ENCODE data around the gene MYO16.
"Not testable (repeated sequence)": the region's sequence is repeated elsewhere in the genome, so short reads cannot be mapped to it uniquely, and the experiment has no call there.

Gene MYO16

DNA sequence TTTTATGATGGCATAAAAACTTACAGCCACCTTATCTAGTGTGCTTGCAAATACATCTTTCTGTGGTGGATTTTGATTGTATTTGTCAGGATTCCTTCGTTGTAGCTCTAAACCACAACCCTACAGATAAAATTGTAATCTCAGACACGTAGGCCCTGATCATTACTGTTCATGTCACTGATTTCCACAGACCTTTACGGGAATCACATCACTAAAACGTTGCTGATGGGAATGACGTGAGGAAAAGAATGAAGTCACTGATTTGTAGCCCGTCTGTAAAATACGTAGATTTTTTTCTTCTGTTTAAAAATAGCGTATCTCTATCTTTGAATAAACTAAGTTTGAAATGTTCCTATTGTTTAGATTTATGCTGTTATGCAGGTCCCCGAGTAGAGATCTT, 399.2 kb downstream of the MYO16 start:
- Mint-ChIP-seq H3K36me3 (ENCODE audit: low read depth) (no peaks in the 10 kb centered on the region), H3K4me3 (no peak overlapping the region), H3K4me1 (ENCODE audit: low read depth) (no peaks in the 10 kb centered on the region), H3K27me3 (no peaks in the 10 kb centered on the region), H3K9me3 (no peaks in the 10 kb centered on the region), H3K27ac (no peak overlapping the region)

DNA sequence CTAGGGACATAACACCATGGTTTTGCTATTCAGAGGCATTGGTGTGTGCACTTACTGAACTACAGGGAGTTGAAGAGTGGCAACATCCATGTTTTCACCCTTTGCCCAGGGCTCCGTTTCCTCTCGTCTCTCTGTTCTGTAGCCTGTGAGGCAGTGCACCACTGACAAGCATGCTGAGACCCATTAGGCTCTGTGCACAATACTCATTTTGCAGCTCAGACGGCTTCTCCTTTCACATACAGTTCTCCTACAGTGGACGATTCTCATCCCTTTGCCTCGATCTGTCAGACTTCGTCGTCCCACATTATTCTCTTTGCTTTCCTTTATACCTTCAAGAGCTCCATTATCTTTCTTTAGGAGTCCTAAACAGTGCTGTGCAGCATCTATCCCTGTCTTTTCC, 403.7 kb downstream of the MYO16 start:
- H3K27me3 Mint-ChIP-seq, result no peaks in the 10 kb centered on the region
- no peaks in the 10 kb centered on the region for H3K9me3 Mint-ChIP-seq
- no peak overlapping the region for H3K4me3 Mint-ChIP-seq
- no peaks in the 10 kb centered on the region for H3K36me3 Mint-ChIP-seq (ENCODE audit: low read depth)
- H3K4me1 Mint-ChIP-seq (ENCODE audit: low read depth), result no peaks in the 10 kb centered on the region
- no peak overlapping the region for H3K27ac Mint-ChIP-seq

DNA sequence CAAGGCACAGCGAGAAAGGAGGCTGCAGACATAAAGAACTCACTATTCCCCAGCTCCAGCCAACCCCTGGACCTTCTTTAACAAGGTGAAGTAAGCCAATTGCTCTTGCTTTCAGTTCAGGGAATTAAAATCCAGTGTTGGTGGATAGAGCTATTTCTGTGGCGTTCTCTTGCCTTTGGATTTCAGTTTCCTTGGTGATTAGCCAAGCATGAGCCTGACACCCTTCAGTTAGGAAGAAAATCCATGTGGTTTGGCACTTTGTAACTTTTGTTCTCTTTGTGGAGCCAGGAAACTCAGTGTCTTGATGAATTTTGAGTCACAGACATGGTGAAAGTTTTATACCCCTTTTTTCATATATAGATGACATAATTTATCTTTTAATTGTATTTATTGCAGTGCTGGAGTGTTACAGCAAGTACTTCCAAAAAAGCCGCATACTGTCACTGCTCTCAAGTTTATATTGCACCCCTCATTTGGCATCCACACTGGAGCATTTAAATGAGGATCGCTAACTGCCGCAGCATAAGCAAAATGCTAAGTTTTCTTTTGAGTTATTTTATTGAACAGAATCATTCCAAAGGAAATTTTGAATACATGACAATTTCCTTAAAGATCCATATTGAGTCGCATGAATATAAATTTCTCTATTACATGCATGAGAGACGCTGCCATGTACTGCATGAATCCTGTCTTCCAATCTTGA, 406.8 kb downstream of the MYO16 start:
- no peaks in the 10 kb centered on the region for H3K4me1 Mint-ChIP-seq (ENCODE audit: low read depth)
- H3K27ac Mint-ChIP-seq, result no peak overlapping the region
- H3K36me3 Mint-ChIP-seq (ENCODE audit: low read depth), result no peaks in the 10 kb centered on the region
- H3K4me3 Mint-ChIP-seq, result no peak overlapping the region
- H3K9me3 Mint-ChIP-seq, result no peaks in the 10 kb centered on the region
- no peaks in the 10 kb centered on the region for H3K27me3 Mint-ChIP-seq

DNA sequence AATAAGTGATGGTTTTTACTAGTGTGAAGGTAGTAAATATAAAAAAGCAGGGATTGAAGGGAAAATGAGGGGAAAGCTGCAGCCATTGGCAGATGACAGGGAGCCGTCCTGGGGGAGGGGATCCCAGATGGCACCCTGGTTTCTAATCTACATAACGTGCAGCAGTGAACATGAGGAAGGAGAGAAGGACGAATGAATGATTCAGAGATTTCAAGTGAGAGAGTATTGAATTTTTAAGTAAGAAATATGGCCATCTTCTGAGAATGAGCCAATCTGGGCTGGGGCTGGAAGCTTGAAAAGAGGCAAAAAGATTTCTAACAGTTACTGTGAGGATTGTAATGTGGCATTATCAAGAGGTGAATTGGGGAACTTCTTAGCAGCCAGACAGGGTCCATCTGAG, 414.2 kb downstream of the MYO16 start:
- no peak overlapping the region for H3K27ac Mint-ChIP-seq
- H3K9me3 Mint-ChIP-seq, result no peaks in the 10 kb centered on the region
- H3K4me3 Mint-ChIP-seq, result no peak overlapping the region
- H3K27me3 Mint-ChIP-seq, result no peaks in the 10 kb centered on the region
- H3K4me1 Mint-ChIP-seq (ENCODE audit: low read depth), result no peaks in the 10 kb centered on the region
- H3K36me3 Mint-ChIP-seq (ENCODE audit: low read depth), result no peaks in the 10 kb centered on the region

DNA sequence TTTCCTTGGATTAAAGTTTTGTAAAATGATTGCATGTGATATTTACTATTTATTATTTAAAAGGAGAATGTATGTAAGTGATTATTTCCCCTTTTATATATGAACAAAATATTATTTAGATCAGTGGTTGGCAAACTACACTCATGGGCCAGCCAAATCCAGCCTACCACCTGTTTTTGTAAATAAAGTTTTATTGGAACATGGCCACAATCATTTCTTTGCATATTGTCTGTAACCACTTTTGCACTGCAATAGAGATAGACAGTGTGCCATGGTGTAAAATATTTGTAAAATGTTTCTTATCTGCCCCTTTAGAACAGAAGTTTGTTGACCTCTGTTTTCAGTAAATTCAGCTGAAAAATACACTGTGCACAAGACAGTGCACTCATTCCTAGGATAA, 426.4 kb downstream of the MYO16 start:
- Mint-ChIP-seq H3K27ac (no peak overlapping the region), H3K4me1 (ENCODE audit: low read depth) (no peaks in the 10 kb centered on the region), H3K9me3 (no peaks in the 10 kb centered on the region), H3K36me3 (ENCODE audit: low read depth) (no peaks in the 10 kb centered on the region), H3K27me3 (peaks cover 13% of the 10 kb centered on the region), H3K4me3 (no peak overlapping the region)

DNA sequence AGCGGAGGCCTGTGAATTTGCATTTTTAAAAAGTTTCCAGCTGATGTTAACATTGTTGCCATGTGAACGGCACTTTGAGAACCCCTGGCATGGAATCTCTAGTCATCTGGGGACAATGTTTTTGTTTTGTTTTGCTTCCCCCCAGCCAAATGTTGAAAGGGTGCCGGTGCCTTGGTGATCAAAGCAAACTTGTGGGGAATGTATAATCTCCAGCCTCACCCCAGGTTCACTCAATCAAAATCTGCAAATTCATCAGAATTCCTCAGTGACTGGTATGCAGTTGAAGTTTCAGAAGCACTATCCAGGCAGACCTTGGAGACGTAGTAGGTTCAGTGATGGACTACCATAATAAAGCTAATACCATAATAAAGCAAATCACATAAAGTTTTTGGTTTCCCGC, 428.7 kb downstream of the MYO16 start:
- H3K36me3 Mint-ChIP-seq (ENCODE audit: low read depth), result no peaks in the 10 kb centered on the region
- H3K27me3 Mint-ChIP-seq, result peaks cover 4% of the 10 kb centered on the region
- H3K27ac Mint-ChIP-seq, result no peak overlapping the region

DNA sequence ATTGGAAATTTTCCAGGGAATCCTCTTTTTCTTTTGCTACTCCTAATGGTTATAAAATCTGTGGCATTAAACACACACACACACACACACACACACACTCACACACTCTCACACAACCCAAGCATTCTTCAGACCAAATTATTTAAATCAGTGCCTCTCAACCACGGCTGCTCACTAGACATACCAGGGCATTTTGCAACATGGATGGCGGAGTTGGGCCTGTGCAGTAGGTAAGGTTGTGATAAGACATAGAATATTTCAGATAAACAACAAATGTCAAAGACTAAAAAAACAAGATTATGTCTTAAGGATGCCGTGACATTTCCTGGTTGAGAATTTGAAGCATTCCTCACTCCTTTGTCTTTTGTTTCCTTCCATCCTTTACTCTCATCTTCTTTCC, 443.1 kb downstream of the MYO16 start:
- Mint-ChIP-seq H3K4me1 (ENCODE audit: low read depth) (no peaks in the 10 kb centered on the region), H3K27ac (no peak overlapping the region), H3K36me3 (ENCODE audit: low read depth) (no peaks in the 10 kb centered on the region), H3K27me3 (peaks cover 4% of the 10 kb centered on the region), H3K9me3 (peaks cover 6% of the 10 kb centered on the region), H3K4me3 (no peak overlapping the region)

More for the DNA sequence above, 428.7 kb downstream of the MYO16 start:
- Mint-ChIP-seq H3K4me1 (ENCODE audit: low read depth) (no peaks in the 10 kb centered on the region), H3K9me3 (no peaks in the 10 kb centered on the region), H3K4me3 (no peak overlapping the region)

DNA sequence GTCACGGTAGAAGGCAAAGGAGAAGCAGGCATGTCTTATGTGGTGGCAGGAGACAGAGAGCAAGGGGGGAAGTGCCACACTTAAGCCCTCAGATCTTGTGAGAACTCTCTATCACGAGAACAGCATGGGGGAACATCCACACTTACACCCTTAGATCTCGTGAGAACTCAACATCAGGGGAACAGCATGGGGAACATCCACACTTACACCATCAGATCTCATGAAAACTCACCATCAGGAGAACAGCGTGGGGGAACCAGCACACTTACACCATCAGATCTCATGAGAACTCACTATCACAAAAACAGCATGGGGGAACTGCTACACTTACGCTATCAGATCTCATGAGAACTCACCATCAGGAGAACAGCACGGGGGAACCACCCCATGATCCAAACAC, 445.0 kb downstream of the MYO16 start:
- H3K4me3 Mint-ChIP-seq, result no peak overlapping the region
- H3K36me3 Mint-ChIP-seq (ENCODE audit: low read depth), result no peaks in the 10 kb centered on the region
- H3K9me3 Mint-ChIP-seq, result no peaks in the 10 kb centered on the region
- H3K27ac Mint-ChIP-seq, result no peak overlapping the region
- H3K27me3 Mint-ChIP-seq, result peaks cover 3% of the 10 kb centered on the region
- no peaks in the 10 kb centered on the region for H3K4me1 Mint-ChIP-seq (ENCODE audit: low read depth)

DNA sequence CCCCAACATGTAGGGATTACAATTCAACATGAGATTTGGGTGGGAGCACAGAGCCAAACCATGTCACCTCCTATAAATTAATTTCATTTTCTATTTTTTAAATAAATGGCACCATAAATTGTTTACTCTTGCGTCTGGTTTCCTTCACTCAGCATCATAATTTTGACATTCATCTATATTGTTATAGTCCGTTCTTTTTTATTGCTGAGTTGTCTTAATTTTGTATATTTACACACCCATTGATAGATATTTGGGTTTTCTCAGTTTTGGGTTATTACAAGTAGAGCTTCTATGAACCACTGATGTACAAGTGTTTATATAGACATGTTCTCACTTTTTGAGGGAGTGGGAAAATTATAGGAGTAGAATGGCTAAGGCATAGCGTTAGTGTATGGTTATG, 445.4 kb downstream of the MYO16 start:
- H3K36me3 Mint-ChIP-seq (ENCODE audit: low read depth), result no peaks in the 10 kb centered on the region
- no peaks in the 10 kb centered on the region for H3K9me3 Mint-ChIP-seq
- H3K4me3 Mint-ChIP-seq, result no peak overlapping the region
- H3K27me3 Mint-ChIP-seq, result peaks cover 3% of the 10 kb centered on the region
- no peaks in the 10 kb centered on the region for H3K4me1 Mint-ChIP-seq (ENCODE audit: low read depth)
- H3K27ac Mint-ChIP-seq, result no peak overlapping the region

DNA sequence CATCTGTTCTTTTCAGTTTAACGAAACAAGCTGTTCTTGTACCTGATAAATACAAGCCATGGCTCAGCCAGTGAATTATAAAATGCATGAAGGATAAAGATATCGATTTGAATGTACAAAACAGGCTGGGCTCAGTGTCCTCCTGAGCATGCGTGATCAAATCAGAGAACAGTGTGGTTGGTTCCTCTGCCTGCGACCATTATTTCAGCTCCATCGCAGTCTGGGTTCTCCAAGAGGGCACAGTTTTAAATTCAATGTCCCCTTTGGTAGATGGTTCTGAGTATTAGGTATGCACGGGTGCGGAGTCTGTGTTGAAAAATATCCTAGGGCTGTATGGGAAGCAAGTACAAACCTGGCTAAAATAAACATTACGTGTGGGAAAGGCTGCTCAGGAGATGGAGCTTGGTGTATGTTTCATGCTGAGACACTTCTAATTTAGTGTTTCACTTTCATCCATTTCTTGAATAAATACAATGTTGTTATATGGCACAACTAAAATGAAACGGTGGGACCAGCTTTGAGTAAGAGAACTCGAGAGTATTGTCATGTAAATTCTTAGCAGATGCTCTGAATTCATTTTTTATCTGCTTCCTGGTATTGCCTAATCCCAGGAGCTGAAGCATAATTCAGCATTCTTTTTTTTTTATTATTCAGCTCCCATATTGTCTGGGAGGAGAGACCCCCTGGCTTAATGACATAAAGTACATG, 458.7 kb downstream of the MYO16 start:
- H3K27me3 Mint-ChIP-seq, result peaks cover 17% of the 10 kb centered on the region
- no peaks in the 10 kb centered on the region for H3K36me3 Mint-ChIP-seq (ENCODE audit: low read depth)
- no peaks in the 10 kb centered on the region for H3K4me1 Mint-ChIP-seq (ENCODE audit: low read depth)
- no peak overlapping the region for H3K4me3 Mint-ChIP-seq
- H3K27ac Mint-ChIP-seq, result no peak overlapping the region
- H3K9me3 Mint-ChIP-seq, result peaks cover 5% of the 10 kb centered on the region

DNA sequence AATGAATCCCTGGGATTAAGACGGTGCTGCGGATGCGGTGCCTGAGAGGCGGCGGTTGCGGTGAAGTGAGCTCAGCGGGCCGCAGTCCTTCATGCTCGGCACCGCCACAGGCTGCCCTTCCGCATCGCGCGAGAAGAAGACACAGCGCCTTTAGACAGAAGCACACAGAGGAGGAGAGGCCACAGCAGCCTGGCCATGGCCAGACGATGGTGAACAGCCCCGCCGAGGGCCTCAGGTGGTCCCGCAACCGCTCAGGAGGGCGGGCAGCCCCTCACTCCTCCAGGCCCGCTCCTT, 459.2 kb downstream of the MYO16 start:
- Mint-ChIP-seq H3K9me3 (peaks cover 8% of the 10 kb centered on the region), H3K4me3 (no peak overlapping the region), H3K36me3 (ENCODE audit: low read depth) (no peaks in the 10 kb centered on the region), H3K27me3 (peaks cover 16% of the 10 kb centered on the region), H3K27ac (no peak overlapping the region), H3K4me1 (ENCODE audit: low read depth) (no peaks in the 10 kb centered on the region)

DNA sequence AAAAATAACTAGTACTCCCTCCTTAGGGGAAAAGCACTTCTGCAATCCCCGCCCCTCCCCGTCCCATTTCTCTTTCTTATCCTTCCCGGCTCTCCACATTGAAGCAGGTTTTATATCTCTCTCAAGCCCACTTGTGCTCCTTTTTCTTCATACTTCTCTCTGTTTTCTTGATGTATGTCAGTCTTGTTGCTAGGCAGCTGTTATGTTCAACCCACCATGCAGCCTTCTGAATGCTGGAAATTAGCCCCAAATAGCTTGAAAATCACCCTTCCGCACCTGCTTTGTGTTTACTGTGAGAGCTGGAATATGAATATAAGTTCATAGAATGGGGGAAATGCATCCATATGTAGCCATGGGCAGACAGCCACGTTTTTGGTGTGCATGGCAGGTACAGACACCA, 461.4 kb downstream of the MYO16 start:
- no peaks in the 10 kb centered on the region for H3K36me3 Mint-ChIP-seq (ENCODE audit: low read depth)
- no peak overlapping the region for H3K4me3 Mint-ChIP-seq
- peaks cover 20% of the 10 kb centered on the region for H3K27me3 Mint-ChIP-seq
- H3K9me3 Mint-ChIP-seq, result peaks cover 11% of the 10 kb centered on the region
- H3K27ac Mint-ChIP-seq, result no peak overlapping the region
- no peaks in the 10 kb centered on the region for H3K4me1 Mint-ChIP-seq (ENCODE audit: low read depth)

DNA sequence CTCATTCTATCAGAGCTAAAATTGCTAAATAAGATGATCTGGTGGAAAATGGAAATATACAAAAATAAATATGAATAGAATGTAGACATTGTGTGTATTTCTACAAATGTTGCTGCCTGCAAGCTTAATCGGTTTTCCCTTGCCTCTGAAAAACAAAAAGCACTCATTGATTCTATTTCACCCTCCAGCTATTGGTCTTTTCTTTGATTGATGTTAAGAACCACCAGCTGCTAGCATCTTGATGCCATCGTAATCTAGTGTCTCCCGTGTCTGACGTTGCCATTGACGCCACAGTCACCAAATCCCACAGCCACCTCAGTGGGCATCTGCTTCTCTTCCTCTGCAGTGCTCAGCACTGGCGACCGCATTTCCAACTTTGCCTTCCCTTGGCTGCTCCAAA, 461.8 kb downstream of the MYO16 start:
- H3K27me3 Mint-ChIP-seq, result peaks cover 20% of the 10 kb centered on the region
- no peak overlapping the region for H3K4me3 Mint-ChIP-seq
- H3K4me1 Mint-ChIP-seq (ENCODE audit: low read depth), result no peaks in the 10 kb centered on the region
- no peak overlapping the region for H3K27ac Mint-ChIP-seq
- peaks cover 11% of the 10 kb centered on the region for H3K9me3 Mint-ChIP-seq
- no peaks in the 10 kb centered on the region for H3K36me3 Mint-ChIP-seq (ENCODE audit: low read depth)

DNA sequence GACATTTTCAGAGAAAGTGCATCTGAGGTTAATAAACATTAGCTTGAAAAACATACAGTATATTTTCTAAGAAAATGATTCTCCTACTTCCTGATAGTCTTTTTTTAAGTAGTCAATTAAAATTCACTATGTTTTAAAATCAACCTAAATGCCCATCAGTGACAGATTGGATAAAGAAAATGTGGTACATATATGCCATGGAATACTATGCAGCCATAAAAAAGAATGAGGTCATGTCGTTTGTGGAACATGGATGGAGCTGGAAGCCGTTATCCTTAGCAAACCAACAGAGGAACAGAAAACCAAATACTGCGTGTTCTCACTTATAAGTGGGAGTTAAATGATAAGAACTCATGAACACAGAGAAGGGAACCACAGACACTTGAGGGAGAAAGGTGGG, 462.8 kb downstream of the MYO16 start:
- not testable (repeated sequence) for H3K36me3 Mint-ChIP-seq (ENCODE audit: low read depth); H3K4me1 Mint-ChIP-seq (ENCODE audit: low read depth); H3K4me3 Mint-ChIP-seq
- H3K27ac Mint-ChIP-seq, result peak overlapping the region; percentile 67
- peaks cover 11% of the 10 kb centered on the region for H3K9me3 Mint-ChIP-seq
- H3K27me3 Mint-ChIP-seq, result peaks cover 17% of the 10 kb centered on the region

DNA sequence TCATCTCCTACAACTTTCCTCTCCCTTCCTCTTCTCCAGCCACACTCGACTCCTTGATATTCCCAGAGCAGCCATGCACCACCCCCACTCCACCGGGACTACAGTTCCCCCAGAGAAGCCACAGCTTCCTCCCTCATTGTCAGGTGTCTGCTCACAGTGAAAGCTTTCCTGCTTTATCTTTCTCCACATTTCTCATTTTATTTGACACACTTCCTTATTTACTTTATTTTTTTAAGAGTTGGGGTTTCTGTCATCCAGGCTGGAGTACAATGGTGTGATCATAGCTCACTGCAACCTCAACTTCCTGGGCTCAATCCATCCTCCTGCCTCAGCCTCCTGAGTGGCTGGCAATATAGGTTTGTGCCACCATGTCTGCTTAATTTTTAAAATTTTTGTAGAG, 464.6 kb downstream of the MYO16 start:
- Mint-ChIP-seq H3K27me3 (peaks cover 17% of the 10 kb centered on the region), H3K36me3 (ENCODE audit: low read depth) (no peaks in the 10 kb centered on the region), H3K4me3 (no peak overlapping the region), H3K27ac (no peak overlapping the region), H3K9me3 (peaks cover 15% of the 10 kb centered on the region), H3K4me1 (ENCODE audit: low read depth) (no peaks in the 10 kb centered on the region)

DNA sequence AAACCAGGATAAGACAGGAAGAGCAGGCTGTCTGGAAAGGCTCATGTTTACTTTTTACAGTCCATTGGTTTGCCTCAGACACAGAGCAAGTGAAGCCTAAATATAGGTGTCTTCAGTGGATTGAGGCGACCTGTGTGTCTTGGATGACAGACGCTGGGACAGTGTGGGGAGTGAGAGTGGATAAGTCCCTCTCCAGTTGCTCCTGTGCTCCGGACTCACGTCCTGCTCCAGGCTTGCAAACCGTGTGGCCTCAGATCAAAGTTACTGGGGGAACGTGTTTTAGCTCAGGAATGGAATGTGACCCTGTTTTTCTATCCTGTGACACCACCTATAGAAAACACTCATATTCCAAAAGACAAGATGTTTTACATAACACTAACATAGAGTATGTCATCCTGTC, 465.7 kb downstream of the MYO16 start:
- Mint-ChIP-seq H3K36me3 (ENCODE audit: low read depth) (no peaks in the 10 kb centered on the region), H3K27me3 (peaks cover 13% of the 10 kb centered on the region), H3K4me3 (no peak overlapping the region), H3K27ac (no peak overlapping the region), H3K4me1 (ENCODE audit: low read depth) (no peaks in the 10 kb centered on the region), H3K9me3 (peaks cover 15% of the 10 kb centered on the region)

Data from stimulated activated naive CD8-positive, alpha-beta T cell treated with anti-CD3 and anti-CD28 coated beads, Interleukin-15, Interleukin-2, amounts not matched to agents 100 ng/mL and 50 ng/mL, for 24 hours (primary cell).